ENCODE results near the gene PERM1. TPM values are rescaled to one million over a fixed set of nuclear protein-coding genes. Genes with fewer than 3 reads are reported as not detected.

Gene PERM1
- total and polyA plus RNA-seq, 2 of the 13 experiments (the other 11 are each of a cell fraction or from before 2014, with no cell fraction given) = 0.04 to 0.29 TPM

DNA sequence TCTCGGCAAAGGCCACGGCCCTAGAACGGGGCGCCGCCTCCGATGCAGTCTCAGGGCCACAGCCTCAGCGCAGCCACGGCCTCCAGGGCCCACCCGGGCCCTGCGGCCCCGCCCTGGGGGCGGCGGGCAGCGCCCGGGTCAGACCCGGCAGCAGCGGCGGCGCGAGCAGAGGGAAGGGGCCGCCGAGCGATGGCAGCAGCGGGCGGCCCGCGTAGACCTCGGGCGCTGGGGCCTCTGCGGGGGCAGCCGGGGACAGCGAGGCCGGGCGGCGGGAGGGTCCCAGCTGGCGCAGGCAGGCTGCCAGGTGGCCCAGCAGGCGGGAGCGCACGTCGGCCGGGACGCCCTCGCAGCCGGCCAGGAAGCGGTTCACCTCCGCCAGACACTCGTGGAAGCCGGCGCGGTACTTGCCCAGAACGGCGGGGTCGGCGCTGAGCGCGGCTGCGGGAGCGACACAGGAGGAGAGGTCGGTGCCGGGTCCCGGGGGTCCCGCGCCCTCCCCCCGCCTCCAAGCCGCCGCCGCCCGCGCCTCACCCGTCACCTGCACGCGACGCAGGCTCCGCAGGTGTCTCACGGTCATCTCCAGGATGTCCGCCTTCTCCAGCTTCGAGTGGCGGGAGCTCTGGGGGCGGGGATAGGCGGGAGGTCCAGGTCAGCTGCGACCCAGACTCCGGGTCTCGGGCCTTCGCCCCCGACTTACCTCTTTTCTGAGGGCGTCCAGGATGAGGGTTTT is 17.3 kb upstream of the PERM1 start (continued):
- peak; percentile 31 for TF ChIP-seq HNRNPLL (IDR thresholded peaks at IDR 0.05; ENCODE audit: low read depth, low read length, poor library complexity, severe bottlenecking)
- TF ChIP-seq, protein P1, sequence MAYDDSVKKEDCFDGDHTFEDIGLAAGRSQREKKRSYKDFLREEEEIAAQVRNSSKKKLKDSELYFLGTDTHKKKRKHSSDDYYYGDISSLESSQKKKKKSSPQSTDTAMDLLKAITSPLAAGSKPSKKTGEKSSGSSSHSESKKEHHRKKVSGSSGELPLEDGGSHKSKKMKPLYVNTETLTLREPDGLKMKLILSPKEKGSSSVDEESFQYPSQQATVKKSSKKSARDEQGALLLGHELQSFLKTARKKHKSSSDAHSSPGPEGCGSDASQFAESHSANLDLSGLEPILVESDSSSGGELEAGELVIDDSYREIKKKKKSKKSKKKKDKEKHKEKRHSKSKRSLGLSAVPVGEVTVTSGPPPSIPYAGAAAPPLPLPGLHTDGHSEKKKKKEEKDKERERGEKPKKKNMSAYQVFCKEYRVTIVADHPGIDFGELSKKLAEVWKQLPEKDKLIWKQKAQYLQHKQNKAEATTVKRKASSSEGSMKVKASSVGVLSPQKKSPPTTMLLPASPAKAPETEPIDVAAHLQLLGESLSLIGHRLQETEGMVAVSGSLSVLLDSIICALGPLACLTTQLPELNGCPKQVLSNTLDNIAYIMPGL (CRISPR knock-in tag; IDR thresholded peaks at IDR 0.05; ENCODE audit: borderline replicate concordance in 1 of 2, low read depth in 1 of 2) = 0 out of 4 replicates have a peak, but pooled peaks of 1 of the 2 experiments have one; percentile 17
- no peak for TF ChIP-seq ZNF326 (CRISPR knock-in tag; IDR thresholded peaks at IDR 0.05; ENCODE audit: borderline replicate concordance)
- TF ChIP-seq, protein P2, sequence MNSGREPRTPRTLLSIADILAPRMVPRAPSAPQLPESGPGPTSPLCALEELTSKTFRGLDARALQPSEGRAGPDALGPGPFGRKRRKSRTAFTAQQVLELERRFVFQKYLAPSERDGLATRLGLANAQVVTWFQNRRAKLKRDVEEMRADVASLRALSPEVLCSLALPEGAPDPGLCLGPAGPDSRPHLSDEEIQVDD (CRISPR knock-in tag; IDR thresholded peaks at IDR 0.05; ENCODE audit: borderline replicate concordance) = 0 out of 2 replicates have a peak, but pooled peaks have one; percentile 48
- TF ChIP-seq MAZ (IDR thresholded peaks at IDR 0.05; ENCODE audit: borderline replicate concordance, low read depth, low read length) = no peak
- peak; percentile 26; the same call in 1 of the 2 replicates for TF ChIP-seq MAZ (CRISPR knock-in tag; IDR thresholded peaks at IDR 0.05; ENCODE audit: low read depth)
- TF ChIP-seq BORCS8-MEF2B (CRISPR knock-in tag; IDR thresholded peaks at IDR 0.05) = no peak
- TF ChIP-seq, protein P3, sequence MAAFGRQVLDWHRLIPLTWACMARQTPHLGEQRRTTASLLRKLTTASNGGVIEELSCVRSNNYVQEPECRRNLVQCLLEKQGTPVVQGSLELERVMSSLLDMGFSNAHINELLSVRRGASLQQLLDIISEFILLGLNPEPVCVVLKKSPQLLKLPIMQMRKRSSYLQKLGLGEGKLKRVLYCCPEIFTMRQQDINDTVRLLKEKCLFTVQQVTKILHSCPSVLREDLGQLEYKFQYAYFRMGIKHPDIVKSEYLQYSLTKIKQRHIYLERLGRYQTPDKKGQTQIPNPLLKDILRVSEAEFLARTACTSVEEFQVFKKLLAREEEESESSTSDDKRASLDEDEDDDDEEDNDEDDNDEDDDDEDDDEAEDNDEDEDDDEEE (CRISPR knock-in tag; IDR thresholded peaks at IDR 0.05) = peak; percentile 56; the same call in 1 of the 2 replicates
- TF ChIP-seq, protein P4, sequence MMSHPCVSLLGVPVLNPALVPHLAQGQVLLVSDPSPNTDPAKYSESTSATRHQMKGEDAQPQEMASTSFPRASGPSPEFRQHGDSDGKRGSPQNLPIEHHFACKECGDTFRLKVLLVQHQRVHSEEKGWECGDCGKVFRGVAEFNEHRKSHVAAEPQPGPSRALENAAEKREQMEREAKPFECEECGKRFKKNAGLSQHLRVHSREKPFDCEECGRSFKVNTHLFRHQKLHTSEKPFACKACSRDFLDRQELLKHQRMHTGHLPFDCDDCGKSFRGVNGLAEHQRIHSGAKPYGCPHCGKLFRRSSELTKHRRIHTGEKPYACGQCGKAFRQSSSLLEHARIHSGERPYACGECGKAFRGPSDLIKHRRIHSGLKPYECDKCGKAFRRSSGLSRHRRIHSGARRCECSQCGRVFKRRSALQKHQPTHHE (CRISPR knock-in tag; IDR thresholded peaks at IDR 0.05; ENCODE audit: borderline replicate concordance) = no peak
- TF ChIP-seq, protein P5, sequence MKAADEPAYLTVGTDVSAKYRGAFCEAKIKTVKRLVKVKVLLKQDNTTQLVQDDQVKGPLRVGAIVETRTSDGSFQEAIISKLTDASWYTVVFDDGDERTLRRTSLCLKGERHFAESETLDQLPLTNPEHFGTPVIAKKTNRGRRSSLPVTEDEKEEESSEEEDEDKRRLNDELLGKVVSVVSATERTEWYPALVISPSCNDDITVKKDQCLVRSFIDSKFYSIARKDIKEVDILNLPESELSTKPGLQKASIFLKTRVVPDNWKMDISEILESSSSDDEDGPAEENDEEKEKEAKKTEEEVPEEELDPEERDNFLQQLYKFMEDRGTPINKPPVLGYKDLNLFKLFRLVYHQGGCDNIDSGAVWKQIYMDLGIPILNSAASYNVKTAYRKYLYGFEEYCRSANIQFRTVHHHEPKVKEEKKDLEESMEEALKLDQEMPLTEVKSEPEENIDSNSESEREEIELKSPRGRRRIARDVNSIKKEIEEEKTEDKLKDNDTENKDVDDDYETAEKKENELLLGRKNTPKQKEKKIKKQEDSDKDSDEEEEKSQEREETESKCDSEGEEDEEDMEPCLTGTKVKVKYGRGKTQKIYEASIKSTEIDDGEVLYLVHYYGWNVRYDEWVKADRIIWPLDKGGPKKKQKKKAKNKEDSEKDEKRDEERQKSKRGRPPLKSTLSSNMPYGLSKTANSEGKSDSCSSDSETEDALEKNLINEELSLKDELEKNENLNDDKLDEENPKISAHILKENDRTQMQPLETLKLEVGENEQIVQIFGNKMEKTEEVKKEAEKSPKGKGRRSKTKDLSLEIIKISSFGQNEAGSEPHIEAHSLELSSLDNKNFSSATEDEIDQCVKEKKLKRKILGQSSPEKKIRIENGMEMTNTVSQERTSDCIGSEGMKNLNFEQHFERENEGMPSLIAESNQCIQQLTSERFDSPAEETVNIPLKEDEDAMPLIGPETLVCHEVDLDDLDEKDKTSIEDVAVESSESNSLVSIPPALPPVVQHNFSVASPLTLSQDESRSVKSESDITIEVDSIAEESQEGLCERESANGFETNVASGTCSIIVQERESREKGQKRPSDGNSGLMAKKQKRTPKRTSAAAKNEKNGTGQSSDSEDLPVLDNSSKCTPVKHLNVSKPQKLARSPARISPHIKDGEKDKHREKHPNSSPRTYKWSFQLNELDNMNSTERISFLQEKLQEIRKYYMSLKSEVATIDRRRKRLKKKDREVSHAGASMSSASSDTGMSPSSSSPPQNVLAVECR (CRISPR knock-in tag; IDR thresholded peaks at IDR 0.05; ENCODE audit: borderline replicate concordance) = peak; percentile 53; the same call in 1 of the 2 replicates
- TF ChIP-seq MEIS2 (CRISPR knock-in tag; IDR thresholded peaks at IDR 0.05) = 0 out of 2 replicates have a peak, but pooled peaks have one; percentile 10
- TF ChIP-seq FLYWCH1 (CRISPR knock-in tag; IDR thresholded peaks at IDR 0.05) = no peak
- TF ChIP-seq ZNF749 (CRISPR knock-in tag; IDR thresholded peaks at IDR 0.05; ENCODE audit: borderline replicate concordance) = peak; percentile 23; the same call in 1 of the 2 replicates
- TF ChIP-seq HDAC1 (CRISPR knock-in tag; IDR thresholded peaks at IDR 0.05) = no peak
